D341Med (cell line): ENCODE results near the gene WNT8A.
"Not testable (repeated sequence)": the region's sequence is repeated elsewhere in the genome, so short reads cannot be mapped to it uniquely, and the experiment has no call there.

Experiments used
- DNase-seq: peaks from one replicate; pipeline ENCODE4 v3.0.0; 2012; ENCODE audit warnings: low spot score

WNT8A gene, protein sequence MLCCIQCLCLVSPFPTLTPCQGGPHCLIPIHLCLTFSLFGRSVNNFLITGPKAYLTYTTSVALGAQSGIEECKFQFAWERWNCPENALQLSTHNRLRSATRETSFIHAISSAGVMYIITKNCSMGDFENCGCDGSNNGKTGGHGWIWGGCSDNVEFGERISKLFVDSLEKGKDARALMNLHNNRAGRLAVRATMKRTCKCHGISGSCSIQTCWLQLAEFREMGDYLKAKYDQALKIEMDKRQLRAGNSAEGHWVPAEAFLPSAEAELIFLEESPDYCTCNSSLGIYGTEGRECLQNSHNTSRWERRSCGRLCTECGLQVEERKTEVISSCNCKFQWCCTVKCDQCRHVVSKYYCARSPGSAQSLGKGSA

DNA sequence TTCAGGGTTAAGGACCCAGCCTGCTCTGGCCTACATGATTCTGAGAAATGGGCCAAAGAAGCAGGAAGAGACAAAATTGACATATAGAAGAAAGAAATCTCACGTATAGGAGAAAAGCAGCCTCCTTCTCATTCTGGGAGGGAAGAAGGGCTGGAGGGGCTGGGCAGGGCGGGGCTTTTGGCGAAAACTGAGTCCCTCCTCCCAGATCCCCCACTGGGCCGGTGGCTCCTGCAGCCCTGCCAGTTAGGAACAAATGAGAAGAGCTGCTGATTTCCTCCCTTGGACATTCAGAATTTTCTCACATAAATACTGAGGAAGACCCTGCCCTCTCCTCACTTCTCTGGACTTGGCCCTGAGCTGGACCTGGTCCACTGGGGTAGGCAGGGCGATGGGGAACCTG is at the start of gene WNT8A:
WNT8A (plus strand) TSS at position 332 of the 400 bp plus-strand sequence. CDS start 95 bp downstream, outside the sequence.
- no peak for DNase-seq

DNA sequence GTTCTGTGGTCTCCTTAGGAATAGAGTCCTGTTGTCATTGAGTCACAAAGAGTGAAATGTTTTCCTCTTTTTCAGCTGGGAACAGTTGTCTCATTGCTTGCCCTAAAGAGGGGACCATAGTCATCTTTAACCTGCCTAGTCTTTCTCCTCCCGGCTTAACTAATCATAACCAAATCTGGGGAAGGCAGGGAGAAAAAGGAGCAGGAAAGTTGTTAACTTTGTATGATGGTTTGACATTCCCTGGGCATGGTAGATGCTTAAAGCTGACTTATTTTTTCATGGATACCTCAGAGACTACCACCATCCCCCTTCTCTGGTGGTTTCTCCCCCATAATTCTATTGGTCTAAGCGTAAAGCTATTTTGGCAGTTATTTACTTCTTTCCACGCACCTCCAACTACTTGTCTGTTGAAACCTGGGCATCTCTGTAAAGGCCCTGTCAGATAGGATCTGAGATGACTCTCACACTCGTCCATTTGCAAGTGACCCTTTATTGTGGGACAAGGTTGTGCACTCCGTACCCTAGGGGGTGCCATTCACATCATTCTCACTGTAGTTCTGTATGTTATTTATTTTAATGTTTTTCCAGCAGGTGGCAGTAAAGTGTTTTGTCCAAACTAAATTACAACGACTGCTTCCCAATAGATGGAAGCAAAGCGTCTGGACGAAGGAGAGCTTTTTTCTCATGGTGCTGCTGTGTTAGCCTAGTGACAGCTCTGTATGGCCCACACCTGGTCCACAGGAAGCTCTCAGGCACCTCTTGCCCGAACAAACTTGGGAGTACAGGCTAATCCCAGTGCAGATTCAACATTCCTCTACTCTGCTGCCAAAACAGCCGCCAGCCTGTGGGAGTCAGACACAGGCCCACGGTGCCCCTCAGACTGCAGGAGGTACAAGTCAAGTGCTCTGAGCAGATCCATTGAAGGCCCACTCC is 48.0 kb upstream of the WNT8A start:
- peak; percentile 59 for DNase-seq

DNA sequence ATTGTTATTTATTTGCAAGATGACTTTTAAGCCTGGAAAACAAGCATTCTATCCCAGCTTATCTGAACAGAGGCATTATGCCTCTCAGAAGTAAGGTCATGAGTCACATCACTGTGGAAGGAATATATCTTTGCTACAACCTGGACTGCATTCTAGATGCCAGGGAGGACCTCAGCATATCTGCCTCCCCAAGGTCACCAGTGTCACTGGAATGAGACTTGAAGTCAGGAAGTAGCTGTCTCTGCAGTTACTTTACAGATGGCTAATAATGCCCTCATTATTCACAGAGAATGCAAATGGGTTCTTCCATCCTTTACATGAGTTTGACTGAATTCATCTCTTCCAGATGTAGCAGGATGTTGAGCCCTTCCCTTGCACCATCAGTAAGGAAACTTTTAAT is 46.6 kb upstream of the WNT8A start:
- DNase-seq, result no peak

DNA sequence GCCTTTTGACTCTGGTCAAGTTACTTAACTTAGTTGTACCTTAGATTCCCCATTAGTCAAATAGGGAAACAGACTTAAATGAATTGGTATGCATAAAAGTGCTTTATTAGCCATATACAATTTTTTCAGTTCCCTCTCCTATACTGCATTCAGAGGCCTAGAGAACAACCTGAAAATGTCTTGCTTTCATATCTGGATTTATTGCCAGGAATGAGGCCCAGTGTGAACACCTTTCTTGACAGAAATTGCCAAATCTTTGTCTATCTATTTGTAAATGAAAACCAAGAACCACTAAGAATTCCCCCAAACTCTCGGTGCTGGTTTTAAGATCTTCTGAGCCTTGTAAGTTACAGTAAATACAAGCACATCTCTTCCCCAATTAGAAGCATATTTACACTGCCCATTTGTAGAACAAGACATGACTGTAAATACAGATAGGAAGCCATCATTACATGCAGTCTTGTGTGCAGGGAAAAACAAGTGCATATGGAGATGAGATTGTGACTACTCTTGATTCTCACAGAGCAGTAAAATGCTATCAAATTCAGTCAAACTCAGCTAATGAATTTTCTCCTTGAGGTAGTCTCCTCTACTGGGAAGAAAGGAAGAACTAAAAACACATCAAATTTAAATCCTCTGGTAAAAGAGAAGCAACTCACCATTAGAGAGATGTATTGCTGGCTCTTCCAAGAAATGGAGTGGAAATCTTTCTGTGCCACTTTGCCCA is 45.8 kb upstream of the WNT8A start:
- DNase-seq, result no peak

DNA sequence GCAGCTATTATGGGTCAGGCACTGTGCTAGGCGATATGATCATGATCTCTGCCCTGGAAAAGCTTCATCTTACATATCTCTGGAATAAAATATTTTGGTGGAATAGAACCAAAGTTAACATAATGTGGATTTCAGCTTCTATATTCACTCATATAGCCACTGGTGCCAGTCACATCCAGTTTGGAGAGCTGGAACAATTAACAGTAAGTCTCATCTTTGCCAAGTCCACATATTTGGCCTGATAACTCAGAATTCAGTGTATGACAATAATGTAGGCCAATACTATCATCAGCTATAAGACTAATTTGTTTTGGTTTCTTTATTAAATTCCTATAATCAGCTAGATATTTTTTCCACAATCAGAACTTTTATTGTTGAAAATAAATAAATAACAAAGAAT is 45.0 kb upstream of the WNT8A start:
- no peak for DNase-seq

DNA sequence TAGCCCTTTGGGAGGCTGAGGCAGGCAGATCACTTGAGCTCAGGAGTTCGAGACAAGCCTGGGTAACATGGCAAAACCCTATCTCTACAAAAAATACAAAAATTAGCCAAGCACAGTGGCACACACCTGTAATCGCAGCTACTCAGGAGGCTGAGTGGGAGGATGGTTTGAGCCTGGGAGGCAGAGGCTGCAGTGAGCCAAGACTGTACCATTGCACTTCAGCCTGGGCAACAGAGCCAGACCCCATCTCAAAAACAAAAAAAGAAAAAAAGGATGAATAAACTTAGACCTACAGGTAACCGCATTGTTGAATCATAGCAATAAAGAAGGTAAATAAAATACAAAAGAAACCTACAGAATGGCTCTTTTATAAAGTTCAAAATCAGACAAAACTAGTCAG is 38.5 kb upstream of the WNT8A start:
- DNase-seq, result not testable (repeated sequence)

DNA sequence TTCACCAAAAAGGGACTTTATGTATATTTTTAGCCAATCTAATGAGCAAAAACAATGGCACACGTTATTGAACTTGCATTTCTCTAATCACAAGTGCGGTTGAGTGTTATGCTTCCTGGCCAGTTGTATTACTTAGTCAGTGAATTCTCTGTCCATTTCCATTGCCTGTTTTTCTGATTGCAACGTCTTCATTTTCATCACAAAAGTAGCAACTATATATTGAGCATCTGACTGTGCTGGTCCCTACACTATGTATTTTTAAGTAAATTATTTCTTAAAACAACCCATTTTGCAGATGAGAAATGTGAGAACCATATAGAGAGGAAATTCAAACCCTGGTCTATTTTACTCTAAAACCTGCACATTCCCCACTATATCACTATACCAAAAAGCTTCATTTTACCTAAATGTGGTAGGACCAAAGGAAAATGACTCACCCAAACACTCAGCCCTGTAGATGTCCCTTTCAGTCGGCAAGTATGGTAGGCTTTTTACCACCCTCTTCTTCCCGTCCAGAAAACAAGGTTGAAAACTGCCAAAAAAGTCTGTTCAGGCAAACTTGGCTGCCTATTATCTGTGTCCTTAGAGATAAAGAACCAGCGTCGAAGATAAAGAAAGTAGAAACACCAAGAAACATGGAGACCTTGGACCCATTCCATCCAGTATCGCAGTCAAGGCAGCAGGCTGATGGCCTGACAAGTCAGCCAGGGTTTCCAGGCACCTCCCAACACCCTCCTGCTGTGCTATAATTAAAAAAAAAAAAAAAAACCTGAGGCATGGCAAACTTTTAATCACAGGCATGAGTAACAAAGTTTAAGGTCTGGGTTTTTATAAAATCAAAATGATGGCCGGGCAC is 32.2 kb upstream of the WNT8A start:
- DNase-seq, result no peak

DNA sequence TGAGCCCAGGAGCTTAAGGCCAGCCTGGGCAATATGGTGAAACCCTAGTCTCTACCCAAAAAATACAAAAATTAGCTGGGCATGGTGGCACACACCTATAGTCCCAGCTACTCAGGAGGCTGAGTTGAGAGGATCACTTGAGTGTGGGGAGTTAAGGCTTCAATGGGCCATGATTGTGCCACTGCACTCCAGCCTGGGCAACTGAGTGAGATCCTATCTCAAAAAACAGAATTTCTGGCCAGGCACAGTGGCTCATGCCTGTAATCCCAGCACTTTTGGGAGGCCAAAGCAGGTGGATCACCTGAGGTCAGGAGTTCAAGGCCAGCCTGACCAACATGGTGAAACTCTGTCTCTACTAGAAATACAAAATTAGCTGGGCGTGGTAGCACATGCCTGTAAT is 31.1 kb upstream of the WNT8A start:
- not testable (repeated sequence) for DNase-seq

DNA sequence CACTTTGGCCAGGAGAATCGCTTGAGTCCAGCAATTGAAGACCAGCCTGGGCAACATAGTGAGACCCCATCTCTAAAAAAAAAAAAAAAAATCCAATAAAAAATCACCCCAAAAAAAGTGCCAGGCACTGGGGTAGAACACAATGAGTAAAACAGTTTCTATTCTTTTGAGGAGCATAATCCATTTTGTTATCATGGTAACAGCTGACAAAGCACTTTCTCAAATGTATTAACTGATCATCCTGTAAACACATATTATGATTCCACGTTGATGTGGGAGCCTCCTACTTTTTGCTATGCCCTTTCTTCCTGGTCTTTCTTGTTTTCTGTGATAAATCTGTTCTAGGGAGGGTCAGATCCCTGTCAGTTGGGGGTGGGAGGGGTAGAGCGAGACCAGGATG is 30.3 kb upstream of the WNT8A start:
- DNase-seq, result no peak

DNA sequence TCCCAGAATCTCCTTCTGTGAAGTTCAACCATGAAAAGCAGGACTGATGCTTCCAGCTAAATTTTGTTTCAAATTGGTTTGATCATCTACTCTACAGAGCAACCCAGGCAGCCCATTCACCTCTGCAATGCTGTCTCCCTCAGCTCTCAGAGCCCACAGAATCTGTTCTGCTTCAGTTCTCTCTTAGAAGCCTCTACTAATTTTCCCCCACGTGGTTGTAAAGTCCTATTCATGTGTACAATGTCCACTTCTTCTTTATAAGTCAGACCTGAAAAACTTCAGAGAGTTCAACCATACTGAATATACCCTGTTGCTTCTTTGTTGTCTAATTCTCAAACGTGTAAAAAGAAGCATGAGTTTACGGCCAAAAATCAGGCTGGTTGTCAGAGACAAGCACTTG is 29.6 kb upstream of the WNT8A start:
- no peak for DNase-seq

DNA sequence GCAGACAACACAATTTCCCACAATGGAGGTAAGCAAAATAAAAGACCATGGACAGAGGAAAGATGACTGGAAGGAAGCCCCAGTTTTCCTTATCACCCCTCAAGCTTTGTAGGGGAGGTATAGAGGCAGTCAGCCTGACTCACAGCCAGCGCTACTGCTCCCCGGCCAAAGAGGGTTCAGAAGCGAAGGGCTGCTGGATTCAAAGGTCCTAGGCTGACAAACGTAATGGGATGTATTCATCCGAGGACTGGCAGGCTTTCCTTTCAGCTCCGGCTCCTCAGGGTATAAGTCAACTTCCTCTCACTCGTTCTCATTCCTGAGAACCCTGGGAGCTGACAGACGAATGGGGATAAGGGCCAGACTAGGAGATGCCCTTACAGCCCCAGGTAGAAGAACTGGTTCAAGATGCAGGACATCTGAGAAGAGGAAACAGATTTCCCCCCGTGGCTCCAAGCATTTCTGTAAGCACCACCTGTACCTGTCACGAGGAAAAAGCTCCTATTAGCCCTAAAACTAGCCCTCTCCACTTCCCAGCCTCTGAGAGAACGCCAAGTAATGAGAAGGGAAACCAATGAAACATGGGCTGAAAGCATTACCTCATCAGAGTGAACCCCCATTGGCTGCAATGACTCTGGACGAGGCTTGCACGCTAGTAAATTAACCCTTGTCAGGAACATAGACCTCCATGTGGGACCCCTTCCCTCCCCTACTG is 28.8 kb upstream of the WNT8A start:
- DNase-seq, result no peak

DNA sequence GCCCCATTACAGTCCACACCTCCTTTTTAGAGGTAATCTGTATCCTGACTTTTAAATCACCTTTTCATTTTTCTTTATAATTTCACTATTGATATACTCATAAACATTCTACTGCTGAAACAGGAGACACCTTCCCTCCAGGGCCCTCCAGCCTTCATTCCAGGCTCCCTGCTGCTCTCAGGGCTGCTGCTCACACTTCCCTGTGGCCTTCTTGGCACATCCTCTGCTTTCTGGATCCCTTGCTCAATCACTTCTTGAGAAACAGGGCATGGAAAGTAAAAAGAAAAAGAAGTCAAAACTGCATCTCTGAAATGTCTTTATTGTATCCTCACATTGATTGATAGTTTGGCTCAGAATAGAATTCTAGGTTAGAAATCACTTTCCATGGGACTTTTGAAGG is 19.3 kb upstream of the WNT8A start:
- no peak for DNase-seq

DNA sequence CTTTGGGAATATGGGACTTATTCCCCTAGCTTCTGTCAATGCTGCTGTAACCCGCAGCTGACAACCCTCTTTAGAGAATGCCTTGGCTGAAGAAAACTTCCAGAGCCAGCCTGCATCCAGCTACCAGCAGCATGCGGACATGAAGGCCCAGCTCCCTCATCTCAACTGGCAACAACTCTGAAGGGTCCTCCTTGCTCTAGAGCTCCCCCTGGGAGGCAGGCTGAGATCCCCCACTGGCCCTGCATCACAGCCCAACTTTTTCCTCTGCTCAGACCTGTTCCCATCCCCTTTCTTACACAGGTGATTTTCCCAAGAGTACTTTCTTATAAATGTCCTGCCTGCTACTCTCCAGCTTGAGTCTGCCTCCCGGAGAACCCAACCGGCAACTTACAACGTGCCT is 18.7 kb upstream of the WNT8A start:
- peak; percentile 47 for DNase-seq

DNA sequence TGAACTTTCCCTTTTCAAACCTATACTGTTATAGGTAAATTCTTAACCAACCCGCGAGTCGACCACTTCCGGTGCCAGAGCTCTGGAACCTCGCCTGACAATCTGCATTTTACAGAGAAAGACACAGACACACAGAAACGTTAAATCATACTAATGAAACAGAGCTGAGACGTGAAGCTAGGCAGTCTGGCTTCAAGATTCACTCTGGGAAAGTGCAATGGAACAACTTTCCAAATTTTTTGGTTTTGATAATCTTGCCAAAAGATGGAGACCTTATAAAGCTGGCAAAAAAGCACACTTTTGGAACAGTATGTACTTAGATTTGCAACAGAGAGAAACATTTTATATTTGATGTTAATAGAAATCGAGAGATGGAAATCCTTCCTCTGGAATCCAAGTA is 15.9 kb upstream of the WNT8A start:
- DNase-seq, result no peak

DNA sequence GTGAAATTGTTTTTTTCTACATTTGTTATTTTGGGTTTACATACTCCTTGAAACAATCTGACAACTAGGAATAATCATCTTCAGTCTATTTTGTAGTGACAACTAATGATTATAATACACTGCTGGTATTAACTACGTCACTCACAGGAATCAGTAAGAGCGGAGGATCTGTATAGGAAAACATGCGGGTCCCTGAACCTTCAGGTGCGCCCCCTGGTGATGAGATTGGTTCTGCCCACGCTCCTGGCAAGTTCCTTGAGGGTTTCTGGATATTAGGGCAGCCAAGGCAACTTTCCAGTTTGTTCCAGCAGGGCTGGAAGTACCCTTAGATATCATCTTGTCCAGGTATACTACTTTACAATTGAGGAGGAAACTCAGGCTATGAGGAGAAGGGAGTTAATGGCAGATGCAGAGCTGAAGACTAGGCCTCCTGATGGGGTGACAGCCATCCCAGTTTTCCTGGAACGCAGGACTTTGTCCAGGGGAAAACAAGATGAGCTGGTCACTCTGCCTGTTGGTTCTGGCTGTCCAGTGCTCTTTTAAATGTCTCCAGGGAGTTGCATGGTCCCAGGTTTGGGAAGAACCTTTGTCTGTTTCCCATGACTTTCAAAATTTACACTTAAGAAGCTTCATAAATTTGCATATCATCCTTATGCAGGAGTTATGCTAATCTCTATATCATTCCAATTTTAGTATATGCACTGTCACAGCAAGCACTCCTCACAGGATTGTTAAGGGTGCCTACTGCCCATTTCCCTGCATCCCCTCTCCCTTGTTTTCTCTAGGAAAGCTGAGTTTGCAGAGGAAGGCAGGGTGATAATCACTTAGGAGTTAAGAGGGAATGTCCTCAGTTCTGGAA is 14.9 kb upstream of the WNT8A start:
- DNase-seq, result peak; percentile 79

DNA sequence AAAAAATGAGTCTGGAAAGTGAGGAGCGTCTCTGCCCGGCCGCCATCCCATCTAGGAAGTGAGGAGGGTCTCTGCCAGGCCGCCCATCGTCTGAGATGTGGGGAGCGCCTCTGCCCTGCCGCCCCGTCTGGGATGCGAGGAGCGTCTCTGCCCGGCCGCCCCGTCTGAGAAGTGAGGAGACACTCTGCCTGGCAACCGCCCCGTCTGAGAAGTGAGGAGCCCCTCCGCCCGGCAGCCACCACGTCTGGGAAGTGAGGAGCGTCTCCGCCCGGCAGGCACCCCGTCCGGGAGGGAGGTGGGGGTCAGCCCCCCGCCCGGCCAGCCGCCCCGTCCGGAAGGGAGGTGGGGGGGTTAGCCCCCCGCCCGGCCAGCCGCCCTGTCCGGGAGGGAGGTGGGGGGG is 13.8 kb upstream of the WNT8A start:
- not testable (repeated sequence) for DNase-seq

DNA sequence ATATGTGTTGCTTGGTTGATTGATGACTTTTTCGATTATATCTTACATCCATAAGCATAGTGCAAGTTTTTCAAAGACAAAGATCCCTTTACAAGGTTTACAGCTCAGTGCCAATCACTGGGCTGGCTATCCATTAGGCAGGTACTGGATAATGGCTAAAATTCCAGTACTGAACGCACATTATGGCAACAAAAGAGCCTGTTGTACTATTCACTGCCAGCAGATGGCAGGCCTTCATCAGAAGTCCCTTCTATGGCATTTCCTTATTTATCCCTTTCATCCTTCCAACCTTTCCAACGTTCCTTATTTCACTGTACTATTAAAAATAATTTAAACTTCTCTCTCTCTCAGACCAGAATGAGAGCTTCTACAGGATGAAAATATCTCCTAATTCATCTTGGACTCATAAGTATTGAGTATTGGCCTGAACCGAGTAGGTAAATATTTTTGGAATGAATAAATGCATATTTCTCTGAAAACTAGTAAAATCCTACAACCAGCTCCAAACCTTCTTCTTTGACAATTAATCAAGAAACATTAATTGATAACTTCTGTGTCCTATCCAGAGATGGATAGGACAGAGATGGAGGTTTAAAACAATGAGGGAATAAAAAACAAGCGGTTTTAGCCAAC is 6.7 kb upstream of the WNT8A start:
- DNase-seq, result peak; percentile 67

DNA sequence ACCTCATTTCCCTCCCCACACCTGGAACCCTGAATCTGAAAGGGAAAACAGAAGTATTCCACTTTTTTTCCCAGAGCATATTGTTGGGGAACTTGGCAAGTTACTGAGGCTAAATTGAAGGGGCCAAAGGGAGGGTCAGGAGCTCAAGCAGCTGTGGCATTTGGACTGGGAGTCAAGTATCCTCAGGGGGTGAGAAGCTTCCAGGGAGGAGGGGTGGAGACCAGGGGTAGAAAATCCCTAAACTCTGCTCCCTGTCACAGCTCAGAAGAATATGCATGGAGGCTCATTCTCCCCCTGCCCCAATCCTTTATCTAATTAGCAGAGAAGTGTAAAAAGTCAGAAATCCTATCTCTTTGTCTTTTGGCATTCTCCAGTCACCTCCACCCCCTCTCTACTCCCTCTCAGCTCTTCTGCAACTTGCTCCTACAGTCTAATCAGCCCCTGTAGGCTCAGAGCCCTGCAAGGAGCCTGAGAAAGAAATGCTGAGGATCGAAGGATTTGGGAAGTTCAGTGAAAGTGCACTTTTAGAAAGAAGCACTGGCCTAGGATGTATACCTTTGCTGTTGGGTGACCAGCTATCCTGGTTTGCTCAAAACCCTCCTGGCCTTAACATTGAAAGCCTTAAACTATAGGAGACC is 5.7 kb upstream of the WNT8A start:
- DNase-seq, result no peak

DNA sequence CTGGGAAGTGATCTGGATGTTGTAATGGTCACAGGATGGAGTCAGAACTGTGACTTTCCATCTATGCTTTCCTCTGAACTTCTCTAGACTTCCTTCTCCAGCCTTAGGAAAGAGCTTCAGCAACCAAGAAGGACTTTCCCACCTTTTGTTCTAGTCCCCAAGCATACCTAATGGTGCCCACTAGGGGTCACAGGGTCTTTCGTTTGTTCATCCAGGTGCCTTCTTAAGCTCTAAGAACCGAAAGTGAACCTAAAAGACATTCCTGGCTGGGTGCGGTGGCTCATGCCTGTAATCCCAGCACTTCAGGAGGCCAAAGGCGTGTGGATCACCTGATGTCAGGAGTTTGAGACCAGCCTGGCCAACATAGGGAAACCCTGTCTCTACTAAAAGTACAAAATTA is 1.8 kb upstream of the WNT8A start:
- DNase-seq, result no peak
